Measurements from ENCODE around the gene CHST8.
"Not testable (repeated sequence)": the region's sequence is repeated elsewhere in the genome, so short reads cannot be mapped to it uniquely, and the experiment has no call there.

CHST8 gene

DNA sequence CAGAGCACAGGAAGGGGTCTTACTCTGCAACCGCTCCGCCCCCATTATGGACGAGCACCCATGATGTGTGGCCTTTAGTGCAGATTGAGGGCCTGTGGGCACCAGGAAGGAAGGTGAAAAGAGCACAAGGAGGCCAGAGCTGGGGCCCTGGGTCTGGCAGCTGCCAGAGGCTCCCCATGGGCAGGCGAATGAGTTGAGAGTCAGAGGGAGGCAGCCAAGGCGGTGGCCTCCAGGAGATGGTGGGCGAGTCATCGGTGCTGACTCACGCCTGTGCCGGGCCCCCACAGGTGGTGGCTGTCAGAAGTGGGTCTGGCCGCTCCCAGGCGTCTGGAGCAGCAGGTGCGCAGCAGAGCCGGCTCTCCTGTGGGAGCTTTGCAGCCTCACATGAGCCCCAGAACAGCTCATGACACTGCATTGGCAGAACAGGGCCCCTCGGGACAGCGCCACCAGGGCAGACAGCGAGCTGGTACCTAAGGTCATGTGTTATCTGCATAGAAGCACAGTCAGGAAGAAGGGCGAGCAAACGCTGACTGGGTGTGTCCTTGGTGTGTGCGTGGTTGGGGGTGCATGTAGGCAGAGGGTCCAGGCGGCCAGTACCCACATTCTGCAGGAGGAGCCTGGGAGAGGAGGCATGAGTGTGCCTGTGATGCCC is 68.8 kb downstream of the CHST8 start:
- no peak for DNase-seq (ENCODE audit: low spot score)
- TF ChIP-seq, protein P1, sequence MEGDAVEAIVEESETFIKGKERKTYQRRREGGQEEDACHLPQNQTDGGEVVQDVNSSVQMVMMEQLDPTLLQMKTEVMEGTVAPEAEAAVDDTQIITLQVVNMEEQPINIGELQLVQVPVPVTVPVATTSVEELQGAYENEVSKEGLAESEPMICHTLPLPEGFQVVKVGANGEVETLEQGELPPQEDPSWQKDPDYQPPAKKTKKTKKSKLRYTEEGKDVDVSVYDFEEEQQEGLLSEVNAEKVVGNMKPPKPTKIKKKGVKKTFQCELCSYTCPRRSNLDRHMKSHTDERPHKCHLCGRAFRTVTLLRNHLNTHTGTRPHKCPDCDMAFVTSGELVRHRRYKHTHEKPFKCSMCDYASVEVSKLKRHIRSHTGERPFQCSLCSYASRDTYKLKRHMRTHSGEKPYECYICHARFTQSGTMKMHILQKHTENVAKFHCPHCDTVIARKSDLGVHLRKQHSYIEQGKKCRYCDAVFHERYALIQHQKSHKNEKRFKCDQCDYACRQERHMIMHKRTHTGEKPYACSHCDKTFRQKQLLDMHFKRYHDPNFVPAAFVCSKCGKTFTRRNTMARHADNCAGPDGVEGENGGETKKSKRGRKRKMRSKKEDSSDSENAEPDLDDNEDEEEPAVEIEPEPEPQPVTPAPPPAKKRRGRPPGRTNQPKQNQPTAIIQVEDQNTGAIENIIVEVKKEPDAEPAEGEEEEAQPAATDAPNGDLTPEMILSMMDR (IDR thresholded peaks at IDR 0.05) = no peak
- no peak overlapping the region for H3K4me3 ChIP-seq
- no peak overlapping the region for H3K27ac ChIP-seq

DNA sequence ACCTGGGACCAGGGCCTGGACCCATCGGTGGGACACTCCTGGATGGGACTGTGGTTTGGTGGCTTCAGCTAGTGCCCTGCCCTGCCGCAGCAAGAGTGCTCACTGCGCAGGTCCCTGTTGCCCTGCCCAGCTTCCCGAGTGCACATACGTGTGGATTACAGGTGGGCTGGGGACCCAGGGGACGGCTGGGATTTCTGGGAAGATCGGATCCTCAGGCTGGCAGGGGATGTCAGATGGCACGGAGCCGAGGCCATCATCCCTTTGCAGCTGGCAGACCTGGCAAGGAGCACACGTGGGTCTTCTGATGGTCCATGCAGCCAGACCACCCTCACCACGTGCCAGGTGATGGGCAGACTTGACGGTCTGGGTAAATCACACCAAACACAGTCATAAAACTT is 69.3 kb downstream of the CHST8 start:
- TF ChIP-seq, protein P1 (IDR thresholded peaks at IDR 0.05) = no peak
- H3K4me3 ChIP-seq = no peak overlapping the region
- no peak overlapping the region for H3K27ac ChIP-seq
- DNase-seq (ENCODE audit: low spot score) = no peak

DNA sequence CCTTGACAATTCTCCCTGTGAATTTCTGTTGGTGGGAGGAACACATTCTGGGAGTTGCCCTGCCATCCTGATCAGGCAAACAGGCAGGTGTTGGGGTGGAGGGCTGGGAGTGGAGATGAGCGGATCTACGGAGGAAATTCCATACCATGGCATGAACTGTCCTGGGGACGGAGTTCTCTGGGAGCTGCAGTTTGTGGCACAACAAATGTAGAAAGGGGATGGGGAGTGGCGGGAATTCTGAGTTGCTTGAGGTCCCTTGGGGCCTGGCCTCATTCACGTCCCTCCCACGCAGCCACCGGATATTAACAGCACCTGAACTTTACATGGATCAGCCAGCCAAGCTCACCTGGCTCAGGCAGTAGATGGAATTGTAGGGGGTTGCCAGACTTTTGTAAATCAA is 70.0 kb downstream of the CHST8 start:
- H3K4me3 ChIP-seq = no peak overlapping the region
- TF ChIP-seq, protein P1 (IDR thresholded peaks at IDR 0.05) = no peak
- H3K27ac ChIP-seq = no peak overlapping the region
- DNase-seq (ENCODE audit: low spot score) = no peak

DNA sequence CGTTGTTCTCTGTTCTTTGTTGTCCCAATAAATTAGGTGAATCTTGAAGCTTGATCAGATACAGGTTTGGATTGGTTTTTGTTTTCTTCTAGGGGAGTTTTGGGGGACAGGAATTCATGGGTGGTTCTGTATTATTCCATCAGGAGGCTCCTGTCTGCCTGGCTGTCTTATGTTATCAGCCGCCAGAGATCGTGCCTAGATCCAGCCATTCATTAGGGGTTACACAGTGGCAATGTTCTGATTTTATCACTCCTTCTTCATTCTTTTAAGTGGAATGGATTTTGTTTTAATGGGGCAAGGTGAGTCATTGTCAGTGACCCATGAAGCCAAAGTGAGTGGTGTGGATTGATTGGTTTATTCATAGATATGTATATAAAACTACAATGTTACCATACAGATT is 71.9 kb downstream of the CHST8 start:
- TF ChIP-seq, protein P1 (IDR thresholded peaks at IDR 0.05) = no peak
- H3K4me3 ChIP-seq = no peak overlapping the region
- no peak for DNase-seq (ENCODE audit: low spot score)
- H3K27ac ChIP-seq = no peak overlapping the region

DNA sequence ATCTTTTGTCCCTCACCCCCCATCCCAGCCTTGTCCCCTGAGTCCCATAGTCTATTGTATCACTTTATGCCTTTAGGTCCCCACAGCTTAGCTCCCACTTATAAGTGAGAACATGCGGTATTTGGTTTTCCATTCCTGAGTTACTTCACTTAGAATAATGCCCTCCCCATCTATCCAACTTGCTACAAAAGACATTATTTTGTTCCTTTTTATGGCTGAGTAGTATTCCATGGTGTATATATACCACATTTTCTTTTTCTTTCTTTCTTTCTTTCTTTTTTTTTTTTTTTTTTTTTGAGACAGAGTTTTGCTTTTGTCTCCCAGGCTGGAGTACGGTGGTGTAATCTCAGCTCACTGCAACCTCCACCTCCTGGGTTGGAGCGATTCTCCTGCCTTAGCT is 73.8 kb downstream of the CHST8 start:
- H3K4me3 ChIP-seq; DNase-seq (ENCODE audit: low spot score); H3K27ac ChIP-seq: not testable (repeated sequence)

DNA sequence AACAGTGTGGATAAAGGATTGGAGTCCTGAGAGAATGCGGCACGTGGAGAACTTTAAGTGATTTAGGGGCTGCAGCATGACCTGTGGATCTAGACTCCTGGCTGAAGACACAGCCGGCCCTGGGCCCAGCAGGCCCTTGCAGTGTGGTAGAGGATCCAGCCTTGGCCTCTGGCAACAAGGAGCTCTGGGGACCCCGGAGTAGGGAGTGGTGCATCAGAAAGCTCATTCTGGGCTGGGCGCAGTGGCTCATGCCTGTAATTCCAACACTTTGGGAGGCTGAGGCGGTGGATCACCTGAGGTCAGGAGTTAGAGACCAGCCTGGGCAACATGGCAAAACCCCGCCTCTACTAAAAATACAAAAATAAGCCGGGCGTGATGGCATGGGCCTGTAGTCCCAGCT is 76.0 kb downstream of the CHST8 start:
- Histone ChIP-seq H3K4me3 (no peak overlapping the region), H3K27ac (no peak overlapping the region)
- TF ChIP-seq, protein P1 (IDR thresholded peaks at IDR 0.05) = no peak
- no peak for DNase-seq (ENCODE audit: low spot score)

DNA sequence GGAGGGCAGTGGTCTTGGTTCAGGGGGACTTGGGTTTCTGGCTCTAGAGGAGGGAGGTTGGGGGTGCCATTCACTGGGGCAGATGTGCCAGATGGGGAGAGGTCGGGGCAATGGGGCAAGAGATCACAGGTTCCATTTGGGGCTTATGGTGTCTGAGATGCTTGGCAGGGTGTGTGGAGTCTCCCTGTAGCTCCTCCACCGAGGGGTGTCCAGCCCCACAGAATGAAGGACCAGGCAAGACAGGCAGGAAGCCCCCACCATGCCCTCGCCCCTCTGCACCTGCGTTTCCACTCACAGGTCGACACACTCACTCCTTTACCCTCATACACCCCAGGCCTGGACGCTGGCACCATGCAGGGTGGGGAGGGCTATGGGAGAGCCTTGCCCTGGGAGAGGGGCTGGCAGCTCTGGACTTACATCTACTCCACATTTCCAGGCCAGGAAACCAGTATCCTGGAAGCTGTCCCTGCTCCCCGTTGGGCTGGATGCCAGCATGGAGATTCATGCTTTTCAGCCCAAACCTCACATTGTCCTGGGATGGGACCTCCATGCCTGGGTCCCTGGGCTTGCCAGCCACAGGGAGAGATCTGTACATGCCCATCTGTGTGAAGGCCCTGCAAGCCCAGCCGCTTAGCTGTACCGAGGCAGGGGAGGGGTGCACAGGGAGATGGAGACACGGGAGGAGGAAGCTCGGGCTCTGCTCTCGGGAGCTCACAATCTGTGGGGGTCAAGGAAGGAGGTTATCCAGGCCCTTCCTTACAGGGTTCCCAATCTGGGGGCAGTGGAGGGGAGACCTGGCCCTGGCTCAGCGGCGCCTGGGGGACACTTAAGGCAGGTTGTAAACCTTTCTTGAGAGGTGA is 77.1 kb downstream of the CHST8 start:
- no peak overlapping the region for H3K4me3 ChIP-seq
- H3K27ac ChIP-seq = no peak overlapping the region
- TF ChIP-seq, protein P1 (IDR thresholded peaks at IDR 0.05) = no peak
- DNase-seq (ENCODE audit: low spot score) = no peak

Measured in coronary artery (tissue), 2 donors.